ENCODE data around the gene PDCD2L. TPM values are rescaled to one million over a fixed set of nuclear protein-coding genes. Genes with fewer than 3 reads are reported as not detected.
"Not testable (repeated sequence)": the region's sequence is repeated elsewhere in the genome, so short reads cannot be mapped to it uniquely, and the experiment has no call there.

The PDCD2L gene
- polyA plus RNA-seq, 1 of the 3 experiments (the other 2 are of a cell fraction), result 20.8 TPM

- TF ChIP-seq NRF1 (IDR thresholded peaks at IDR 0.05; ENCODE audit: low read depth, low read length) (no peak), PBX3 (IDR thresholded peaks at IDR 0.05) (no peak), EP300 (IDR thresholded peaks at IDR 0.05; ENCODE audit: borderline replicate concordance in 1 of 2, low read depth in 1 of 2, low read length in 1 of 2) (no peak), MAX (IDR thresholded peaks at IDR 0.05; ENCODE audit: low read depth) (no peak), MXI1 (IDR thresholded peaks at IDR 0.05; ENCODE audit: low read depth, low read length) (no peak), RCOR1 (IDR thresholded peaks at IDR 0.05; ENCODE audit: low read length) (no peak)
- TF ChIP-seq, protein P1, sequence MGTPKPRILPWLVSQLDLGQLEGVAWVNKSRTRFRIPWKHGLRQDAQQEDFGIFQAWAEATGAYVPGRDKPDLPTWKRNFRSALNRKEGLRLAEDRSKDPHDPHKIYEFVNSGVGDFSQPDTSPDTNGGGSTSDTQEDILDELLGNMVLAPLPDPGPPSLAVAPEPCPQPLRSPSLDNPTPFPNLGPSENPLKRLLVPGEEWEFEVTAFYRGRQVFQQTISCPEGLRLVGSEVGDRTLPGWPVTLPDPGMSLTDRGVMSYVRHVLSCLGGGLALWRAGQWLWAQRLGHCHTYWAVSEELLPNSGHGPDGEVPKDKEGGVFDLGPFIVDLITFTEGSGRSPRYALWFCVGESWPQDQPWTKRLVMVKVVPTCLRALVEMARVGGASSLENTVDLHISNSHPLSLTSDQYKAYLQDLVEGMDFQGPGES (IDR thresholded peaks at IDR 0.05; ENCODE audit: low read depth, low read length), result no peak
Measured at GRCh38 chr19:34387446-34387810, 16.8 kb upstream of the PDCD2L start (continued).

DNA sequence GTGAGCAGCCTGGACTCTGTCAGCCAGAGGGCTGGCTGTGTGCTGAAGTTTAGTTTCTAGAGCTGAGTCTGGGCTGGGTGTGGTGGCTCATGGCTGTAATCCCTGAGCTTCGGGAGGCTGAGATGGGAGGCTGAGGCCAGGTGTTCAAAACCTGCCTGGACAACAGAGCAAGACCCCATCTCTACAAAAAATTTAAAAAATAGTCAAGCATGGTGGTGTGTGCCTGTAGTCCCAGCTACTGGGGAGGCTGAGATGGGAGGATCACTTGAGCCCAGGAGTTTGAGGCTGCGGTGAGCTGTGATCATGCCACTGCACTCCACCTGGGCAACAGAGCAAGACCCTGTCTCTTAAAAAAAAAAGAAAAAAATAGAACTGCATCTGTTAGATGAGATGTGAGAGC, 15.5 kb upstream of the PDCD2L start:
- H3K9me2 ChIP-seq; H3F3A ChIP-seq (replicated peaks; ENCODE audit: insufficient read depth); H3K4me2 ChIP-seq; H3K4me3 ChIP-seq (ENCODE audit: low read depth in 2 of 2, low read length in 1 of 2); H3K4me1 ChIP-seq (ENCODE audit: control insufficient read depth in 1 of 2, insufficient read depth in 2 of 2, low read depth in 1 of 2, low read length in 1 of 2); CTCF ChIA-PET; H2AFZ ChIP-seq (ENCODE audit: low read depth); H4K20me1 ChIP-seq (ENCODE audit: insufficient read depth); H3K79me2 ChIP-seq (ENCODE audit: insufficient read depth); DNase-seq; H3K27me3 ChIP-seq (ENCODE audit: insufficient read depth); H3K27ac ChIP-seq (ENCODE audit: low read depth in 2 of 2, low read length in 1 of 2); H3K9me3 ChIP-seq; H3K9ac ChIP-seq: not testable (repeated sequence)
- POLR2A ChIA-PET, result interaction anchor here (0.7 kb wide), 1 partner anchor 10 kb away, joined by 3 read pairs; no protein-coding TSS in a partner anchor
- WGBS (ENCODE audit: low lambda C conversion rate), result 93% methylated on average over 2 of the region's 2 CpGs
- peaks cover 0 to 73% of the 10 kb centered on the region in 2 experiments for H3K36me3 ChIP-seq (replicated peaks in 1 of 2; ENCODE audit: control insufficient read depth in 1 of 2, insufficient read depth in 2 of 2, low read length in 1 of 2)

DNA sequence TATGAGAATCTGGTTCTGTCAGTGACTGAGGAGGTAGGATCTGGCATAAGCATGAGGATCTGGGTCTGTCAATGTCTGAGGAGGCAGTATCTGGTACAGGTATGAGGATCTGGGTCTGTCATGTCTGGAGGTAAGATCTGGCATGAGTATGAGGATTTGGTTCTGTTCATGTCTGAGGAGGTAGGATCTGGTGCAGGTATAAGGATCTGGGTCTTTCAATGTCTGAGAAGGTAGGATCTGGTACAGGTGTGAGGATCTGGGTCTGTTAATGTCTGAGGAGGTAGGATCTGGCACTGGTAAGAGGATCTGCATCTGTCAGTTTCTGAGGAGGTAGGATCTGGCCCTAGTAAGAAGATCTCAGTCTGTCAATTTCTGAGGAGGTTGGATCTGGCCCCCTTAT, 12.4 kb upstream of the PDCD2L start:
- no peak for DNase-seq
- ChIA-PET POLR2A (no interaction called here), CTCF (no interaction called here)

More for the DNA sequence above, 12.4 kb upstream of the PDCD2L start:
- TF ChIP-seq FOXJ3 (CRISPR knock-in tag; IDR thresholded peaks at IDR 0.05) (no peak), FOXM1 (IDR thresholded peaks at IDR 0.05; ENCODE audit: low read depth) (no peak), PBX3 (IDR thresholded peaks at IDR 0.05) (no peak), FOSL2 (IDR thresholded peaks at IDR 0.05; ENCODE audit: borderline replicate concordance, low read depth) (no peak)
- no peaks in the 10 kb centered on the region for H3K27me3 ChIP-seq (ENCODE audit: insufficient read depth)
- H3K9me3 ChIP-seq, result no peaks in the 10 kb centered on the region
- no peak overlapping the region for H3K27ac ChIP-seq (ENCODE audit: low read depth in 2 of 2, low read length in 1 of 2)
- H3K9me2 ChIP-seq, result no peaks in the 10 kb centered on the region
- no peak overlapping the region for H3K9ac ChIP-seq
- H2AFZ ChIP-seq (ENCODE audit: low read depth), result no peak overlapping the region
- H4K20me1 ChIP-seq (ENCODE audit: insufficient read depth), result no peaks in the 10 kb centered on the region
- no peaks in the 10 kb centered on the region for H3K4me1 ChIP-seq (ENCODE audit: control insufficient read depth in 1 of 2, insufficient read depth in 2 of 2, low read depth in 1 of 2, low read length in 1 of 2)
- no peaks in the 10 kb centered on the region for H3K79me2 ChIP-seq (ENCODE audit: insufficient read depth)
- H3F3A ChIP-seq (replicated peaks; ENCODE audit: insufficient read depth), result no peaks in the 10 kb centered on the region
- no peak overlapping the region for H3K4me2 ChIP-seq
- no peak overlapping the region for H3K4me3 ChIP-seq (ENCODE audit: low read depth in 2 of 2, low read length in 1 of 2)
- H3K36me3 ChIP-seq (replicated peaks in 1 of 2; ENCODE audit: control insufficient read depth in 1 of 2, insufficient read depth in 2 of 2, low read length in 1 of 2), result peaks cover 0 to 66% of the 10 kb centered on the region in 2 experiments

Data from SK-N-SH (cell line).